Neural crest cell (in vitro differentiated cells): Measurements from ENCODE around the gene EDDM13. TPM values are rescaled to one million over a fixed set of nuclear protein-coding genes. Genes with fewer than 3 reads are reported as not detected.

ENCODE experiments used
- DNase-seq: peaks from one replicate; pipeline ENCODE4 v3.0.0; 2021; ENCODE audit warnings: low read depth, mixed read lengths, low spot score
- H3K27ac Mint-ChIP-seq: one replicate; pipeline ENCODE4 v1.8.0; 2021; ENCODE audit warnings: mild to moderate bottlenecking, mixed read lengths; ENCODE audit not compliant: unreplicated experiment
- H3K27me3 Mint-ChIP-seq: 2 replicates; pipeline ENCODE4 v1.8.0; 2021; ENCODE audit warnings: low read depth, mild to moderate bottlenecking, mixed read lengths
- H3K36me3 Mint-ChIP-seq: 2 replicates; pipeline ENCODE4 v1.8.0; 2021; ENCODE audit warnings: low read depth, mild to moderate bottlenecking, mixed read lengths
- H3K4me1 Mint-ChIP-seq: 2 replicates; pipeline ENCODE4 v1.8.0; 2021; ENCODE audit warnings: mixed read lengths
- H3K4me3 Mint-ChIP-seq: one replicate; pipeline ENCODE4 v1.8.0; 2021; ENCODE audit warnings: mild to moderate bottlenecking, mixed read lengths
- H3K9me3 Mint-ChIP-seq: 2 replicates; pipeline ENCODE4 v1.8.0; 2021; ENCODE audit warnings: mixed read lengths
- total RNA-seq: library from RNA; stranded (reverse); gene quantifications from 2 replicates; pipeline ENCODE4 v1.2.1, GENCODE V29; 2021
- TF ChIP-seq, protein P1 (sequence below): fragments of 200-600 bp; sonication (generic); conservative IDR thresholded peaks from 2 replicates; pipeline ENCODE4 v1.5.0; 2021; ENCODE audit warnings: antibody characterized with exemption, mild to moderate bottlenecking

EDDM13 gene
- total RNA-seq, 1 donor from 2014 or later: not detected

- no peak for DNase-seq
- Mint-ChIP-seq H3K27ac (no peak overlapping the region), H3K36me3 (peaks cover 4% of the 10 kb centered on the region), H3K9me3 (no peaks in the 10 kb centered on the region), H3K4me3 (no peak overlapping the region), H3K27me3 (no peaks in the 10 kb centered on the region), H3K4me1 (no peaks in the 10 kb centered on the region)
- TF ChIP-seq, protein P1, sequence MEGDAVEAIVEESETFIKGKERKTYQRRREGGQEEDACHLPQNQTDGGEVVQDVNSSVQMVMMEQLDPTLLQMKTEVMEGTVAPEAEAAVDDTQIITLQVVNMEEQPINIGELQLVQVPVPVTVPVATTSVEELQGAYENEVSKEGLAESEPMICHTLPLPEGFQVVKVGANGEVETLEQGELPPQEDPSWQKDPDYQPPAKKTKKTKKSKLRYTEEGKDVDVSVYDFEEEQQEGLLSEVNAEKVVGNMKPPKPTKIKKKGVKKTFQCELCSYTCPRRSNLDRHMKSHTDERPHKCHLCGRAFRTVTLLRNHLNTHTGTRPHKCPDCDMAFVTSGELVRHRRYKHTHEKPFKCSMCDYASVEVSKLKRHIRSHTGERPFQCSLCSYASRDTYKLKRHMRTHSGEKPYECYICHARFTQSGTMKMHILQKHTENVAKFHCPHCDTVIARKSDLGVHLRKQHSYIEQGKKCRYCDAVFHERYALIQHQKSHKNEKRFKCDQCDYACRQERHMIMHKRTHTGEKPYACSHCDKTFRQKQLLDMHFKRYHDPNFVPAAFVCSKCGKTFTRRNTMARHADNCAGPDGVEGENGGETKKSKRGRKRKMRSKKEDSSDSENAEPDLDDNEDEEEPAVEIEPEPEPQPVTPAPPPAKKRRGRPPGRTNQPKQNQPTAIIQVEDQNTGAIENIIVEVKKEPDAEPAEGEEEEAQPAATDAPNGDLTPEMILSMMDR: no peak
Observed at GRCh38 chr19:56266051-56266450, 6.5 kb upstream of the EDDM13 start.

DNA sequence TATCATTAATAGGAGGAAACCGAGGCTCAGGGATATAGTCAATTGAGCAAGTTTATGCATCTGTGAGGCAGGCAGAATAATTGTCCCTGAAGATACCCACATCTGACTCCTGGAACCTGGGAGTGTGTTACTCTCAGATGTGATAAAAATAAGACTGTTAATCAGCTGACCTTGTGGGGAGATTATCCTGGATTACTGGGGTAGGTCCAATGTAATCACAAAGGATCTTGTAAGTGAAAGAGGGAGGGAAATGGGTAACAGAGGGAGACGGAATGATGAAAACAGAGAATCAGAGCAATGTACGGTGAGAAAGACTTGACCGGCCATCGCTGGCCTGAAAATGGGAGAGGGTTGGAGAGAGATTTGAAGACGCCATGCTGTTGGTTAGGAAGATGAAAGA lies 3.2 kb upstream of the EDDM13 start:
- Mint-ChIP-seq H3K27me3 (no peaks in the 10 kb centered on the region), H3K4me1 (no peaks in the 10 kb centered on the region), H3K27ac (no peak overlapping the region), H3K36me3 (peaks cover 10% of the 10 kb centered on the region), H3K9me3 (no peaks in the 10 kb centered on the region), H3K4me3 (no peak overlapping the region)
- TF ChIP-seq, protein P1: no peak
- DNase-seq: no peak

- Mint-ChIP-seq H3K4me3 (no peak overlapping the region), H3K9me3 (no peaks in the 10 kb centered on the region), H3K36me3 (peaks cover 11% of the 10 kb centered on the region), H3K4me1 (no peaks in the 10 kb centered on the region), H3K27ac (no peak overlapping the region), H3K27me3 (no peaks in the 10 kb centered on the region)
- no peak for DNase-seq
- TF ChIP-seq, protein P1: no peak
Observed at GRCh38 chr19:56270676-56271075, 1.9 kb upstream of the EDDM13 start.

DNA sequence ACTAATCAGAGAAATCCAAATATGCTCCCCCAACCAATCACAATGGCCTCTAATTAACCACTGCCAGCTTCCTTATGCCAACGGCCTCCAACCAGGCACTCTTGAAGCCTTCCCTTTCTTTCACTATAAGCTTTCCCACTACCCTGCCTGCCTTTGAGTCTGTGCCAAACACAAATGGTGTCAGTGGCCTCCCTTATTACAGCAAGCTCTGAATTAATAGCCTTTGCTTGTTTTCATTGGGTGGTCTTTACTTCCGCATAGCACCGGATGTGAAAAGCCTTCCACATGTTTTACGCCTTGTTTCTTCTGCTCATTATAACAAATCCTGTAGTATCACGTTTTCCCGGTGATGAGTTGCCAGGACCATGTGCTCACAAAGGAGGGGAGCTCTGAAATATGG lies 1.4 kb upstream of the EDDM13 start:
- Mint-ChIP-seq H3K27ac (no peak overlapping the region), H3K4me1 (no peaks in the 10 kb centered on the region), H3K27me3 (no peaks in the 10 kb centered on the region), H3K9me3 (no peaks in the 10 kb centered on the region), H3K36me3 (peaks cover 16% of the 10 kb centered on the region), H3K4me3 (no peak overlapping the region)
- no peak for DNase-seq
- TF ChIP-seq, protein P1: no peak

DNA sequence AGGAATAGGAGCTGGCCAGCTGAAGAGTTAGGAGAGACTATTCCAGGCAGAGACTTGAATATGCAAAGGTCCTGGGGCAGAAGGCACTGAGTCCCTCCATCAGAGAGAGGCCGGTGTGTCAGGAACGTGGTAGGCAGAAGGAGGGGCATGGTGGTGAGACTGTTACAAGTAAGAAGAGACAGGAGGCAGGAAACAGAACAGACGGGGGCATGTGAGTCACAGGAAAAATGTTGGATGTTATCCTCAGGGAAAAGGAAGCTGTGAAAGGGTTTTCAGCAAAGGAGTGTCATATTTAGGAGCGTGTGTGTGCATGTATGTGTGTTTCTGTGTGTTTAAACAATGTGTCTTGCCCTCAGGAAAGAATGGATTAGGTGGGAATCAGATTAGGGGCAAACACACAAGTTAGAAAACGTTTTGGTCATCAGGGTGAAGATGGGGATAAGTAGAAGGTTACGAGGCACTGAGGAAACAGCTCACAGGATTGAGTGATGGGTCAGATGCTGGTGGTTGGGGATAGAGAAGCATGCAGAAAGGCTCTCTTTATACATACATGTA lies 1.1 kb downstream of the EDDM13 start:
- Mint-ChIP-seq H3K36me3 (peaks cover 26% of the 10 kb centered on the region), H3K27ac (no peak overlapping the region), H3K4me3 (no peak overlapping the region), H3K9me3 (peaks cover 5% of the 10 kb centered on the region), H3K4me1 (no peaks in the 10 kb centered on the region), H3K27me3 (no peaks in the 10 kb centered on the region)
- no peak for DNase-seq
- TF ChIP-seq, protein P1: no peak
